Heart left ventricle (tissue), 13 donors: ENCODE measurements around the gene CHIA.

Experiments used
- POLR2A ChIP-seq, 2 donors: fragments of 450-650 bp; IDR thresholded peaks; one replicate each; pipeline ENCODE4 v1.6.1; 2017; ENCODE audit warnings: antibody characterized with exemption in 2 of 2, mild to moderate bottlenecking in 2 of 2, moderate library complexity in 2 of 2
- TF ChIP-seq, protein P1 (sequence below), 12 donors: fragments of 200-600 bp; sonication (generic) in 4 of 12; IDR thresholded peaks; one replicate each; pipeline versions ENCODE4 v1.5.0 to v1.8.0; 2018 to 2022; ENCODE audit warnings: antibody characterized with exemption in 12 of 12, mild to moderate bottlenecking in 5 of 12
- donor health status: ischemic (EF 13 %, LVEDD 7.1; RV severe dilation, severe dysfunction).
- donor health status: DM: no; HTN: yes; CAD: no.
- donor health status: DM: no; HTN: no; CAD: no.
- donor health status: ischemic (EF 25% LVEDD 6.9; RV normal size, moderate dysfunction).
- donor health status: ischemic (EF 25% LVEDD 5.7; RV mildly dilated, moderate dysfunction).
- donor health status: ischemic (EF 35%, LVEDD 5.7; RV mildly dilated, moderate dysfunction).
- donor health status: nonischemic (EF 11% LVEDD 7.7; RV severe dilation, severe dysfunction).
- donor health status: DM: yes; HTN: yes; CAD: no.
- donor health status: PGD.
- donor health status: ischemic (EF 29% LVEDD 5.4; RV normal size, mild dysfunction).
- donor health status: nonischemic (EF 23%, LVEDD 6.1; RV moderate dilation, normal function).

GRCh38 chr1:111275780-111276433 is 14.7 kb upstream of the CHIA start:
- no peak for TF ChIP-seq POLR2A (IDR thresholded peaks at IDR 0.05)
- TF ChIP-seq, protein P1, sequence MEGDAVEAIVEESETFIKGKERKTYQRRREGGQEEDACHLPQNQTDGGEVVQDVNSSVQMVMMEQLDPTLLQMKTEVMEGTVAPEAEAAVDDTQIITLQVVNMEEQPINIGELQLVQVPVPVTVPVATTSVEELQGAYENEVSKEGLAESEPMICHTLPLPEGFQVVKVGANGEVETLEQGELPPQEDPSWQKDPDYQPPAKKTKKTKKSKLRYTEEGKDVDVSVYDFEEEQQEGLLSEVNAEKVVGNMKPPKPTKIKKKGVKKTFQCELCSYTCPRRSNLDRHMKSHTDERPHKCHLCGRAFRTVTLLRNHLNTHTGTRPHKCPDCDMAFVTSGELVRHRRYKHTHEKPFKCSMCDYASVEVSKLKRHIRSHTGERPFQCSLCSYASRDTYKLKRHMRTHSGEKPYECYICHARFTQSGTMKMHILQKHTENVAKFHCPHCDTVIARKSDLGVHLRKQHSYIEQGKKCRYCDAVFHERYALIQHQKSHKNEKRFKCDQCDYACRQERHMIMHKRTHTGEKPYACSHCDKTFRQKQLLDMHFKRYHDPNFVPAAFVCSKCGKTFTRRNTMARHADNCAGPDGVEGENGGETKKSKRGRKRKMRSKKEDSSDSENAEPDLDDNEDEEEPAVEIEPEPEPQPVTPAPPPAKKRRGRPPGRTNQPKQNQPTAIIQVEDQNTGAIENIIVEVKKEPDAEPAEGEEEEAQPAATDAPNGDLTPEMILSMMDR (IDR thresholded peaks at IDR 0.05) = no peak
